Measurements from ENCODE around the gene SHISAL1. TPM values are rescaled to one million over a fixed set of nuclear protein-coding genes. Genes with fewer than 3 reads are reported as not detected.
"Not testable (repeated sequence)": the region's sequence is repeated elsewhere in the genome, so short reads cannot be mapped to it uniquely, and the experiment has no call there.

The SHISAL1 gene
- total RNA-seq, 1 experiment from 2014 or later, result 2.9 TPM

- H3K56ac ChIP-seq (ENCODE audit: insufficient read length, low read depth, low read length), result no peak overlapping the region
- H3K27ac ChIP-seq (ENCODE audit: insufficient read length, low read depth, low read length), result no peak overlapping the region
- no peaks in the 10 kb centered on the region for H4K20me1 ChIP-seq (ENCODE audit: control insufficient read depth, insufficient read depth, insufficient read length)
- no peak overlapping the region for H3T11ph ChIP-seq (ENCODE audit: low read length)
- no peak overlapping the region; the same call in 1 of the 2 replicates for H3K14ac ChIP-seq (ENCODE audit: insufficient read depth, low read length)
- no peak overlapping the region for H3K4me2 ChIP-seq (ENCODE audit: insufficient read depth, insufficient read length, low read length)
- no peak overlapping the region for H2BK120ac ChIP-seq (ENCODE audit: low read depth, low read length, poor library complexity, severe bottlenecking)
- WGBS (ENCODE audit: extremely low coverage, insufficient read length, low lambda C conversion rate), result no CpG with 5 or more reads among the region's 9 CpGs
- no peak overlapping the region for H4K8ac ChIP-seq (replicated peaks; ENCODE audit: insufficient read length, low read depth, low read length)
- Mint-ChIP-seq H3K27ac (peak overlapping the region in 1 of 3 experiments; percentile 42; a peak in 2 of 7 replicates), H3K36me3 (ENCODE audit: insufficient read depth in 1 of 3, low read depth in 3 of 3) (peaks cover 0 to 2% (median 0%) of the 10 kb centered on the region in 3 experiments; a peak in 1 of 7 replicates), H3K9me3 (peaks cover 0 to 3% of the 10 kb centered on the region in 2 experiments; a peak in 2 of 5 replicates), H3K27me3 (ENCODE audit: low read depth) (peaks cover 2% of the 10 kb centered on the region; the same call in 1 of the 2 replicates), H3K4me3 (no peak overlapping the region; a peak in 1 of 5 replicates), H3K4me1 (peaks cover 3 to 21% of the 10 kb centered on the region in 2 experiments)
- H3K9me3 ChIP-seq (ENCODE audit: control insufficient read depth, low read depth, low read length), result no peaks in the 10 kb centered on the region
- H2AK5ac ChIP-seq (ENCODE audit: insufficient read length, low read length), result no peak overlapping the region
- DNase-seq, result no peak
- H4K91ac ChIP-seq (ENCODE audit: insufficient read length, low read depth, low read length), result no peak overlapping the region
- H2BK12ac ChIP-seq (ENCODE audit: insufficient read length, low read depth, low read length), result no peak overlapping the region
- H2AFZ ChIP-seq (ENCODE audit: low read length), result no peak overlapping the region
- H2BK15ac ChIP-seq (ENCODE audit: low read depth, low read length), result no peak overlapping the region
- H3K4ac ChIP-seq (ENCODE audit: low read depth, low read length), result no peak overlapping the region
- no peaks in the 10 kb centered on the region for H3K23me2 ChIP-seq (ENCODE audit: insufficient read length, low read depth, low read length, poor library complexity, severe bottlenecking)
- no peaks in the 10 kb centered on the region for H3K79me1 ChIP-seq (ENCODE audit: insufficient read depth, low read depth, low read length, poor library complexity, severe bottlenecking)
- no peak overlapping the region for H4K5ac ChIP-seq (ENCODE audit: insufficient read length, low read depth, low read length)
- no peak overlapping the region for H3K9ac ChIP-seq (ENCODE audit: extremely low read depth, insufficient read length, low read length)
- no peak overlapping the region for H2BK5ac ChIP-seq (ENCODE audit: insufficient read length, low read length)
- H3K27me3 ChIP-seq (ENCODE audit: insufficient read depth, low read length), result no peaks in the 10 kb centered on the region
- no peak for TF ChIP-seq CTCF (conservative IDR thresholded peaks at IDR 0.05)
- H3K4me1 ChIP-seq (ENCODE audit: insufficient read depth, low read length), result no peaks in the 10 kb centered on the region
- no peak overlapping the region for H3K23ac ChIP-seq (ENCODE audit: insufficient read length, low read depth, low read length)
- no peak overlapping the region for H3K18ac ChIP-seq (ENCODE audit: insufficient read length, low read depth, low read length)
- no peaks in the 10 kb centered on the region for H3K79me2 ChIP-seq (ENCODE audit: insufficient read depth, low read length)
- no peak overlapping the region for H2BK20ac ChIP-seq (ENCODE audit: low read depth, low read length, poor library complexity, severe bottlenecking)
Observed at GRCh38 chr22:44304354-44304753, 8.4 kb downstream of the SHISAL1 start.

GRCh38 chr22:44302363-44302762 lies 10.4 kb downstream of the SHISAL1 start:
- H3K23me2 ChIP-seq (ENCODE audit: insufficient read length, low read depth, low read length, poor library complexity, severe bottlenecking); H2BK15ac ChIP-seq (ENCODE audit: low read depth, low read length); H3K4ac ChIP-seq (ENCODE audit: low read depth, low read length); H3K4me3 Mint-ChIP-seq; DNase-seq; H3K79me2 ChIP-seq (ENCODE audit: insufficient read depth, low read length); H4K8ac ChIP-seq (replicated peaks; ENCODE audit: insufficient read length, low read depth, low read length); H3K36me3 Mint-ChIP-seq (ENCODE audit: insufficient read depth in 1 of 3, low read depth in 3 of 3); H3K27me3 ChIP-seq (ENCODE audit: insufficient read depth, low read length); H3K23ac ChIP-seq (ENCODE audit: insufficient read length, low read depth, low read length); H3K9ac ChIP-seq (ENCODE audit: extremely low read depth, insufficient read length, low read length); H4K5ac ChIP-seq (ENCODE audit: insufficient read length, low read depth, low read length); H3K9me3 ChIP-seq (ENCODE audit: control insufficient read depth, low read depth, low read length); H3T11ph ChIP-seq (ENCODE audit: low read length); H3K4me2 ChIP-seq (ENCODE audit: insufficient read depth, insufficient read length, low read length); H3K27ac ChIP-seq (ENCODE audit: insufficient read length, low read depth, low read length); H2BK20ac ChIP-seq (ENCODE audit: low read depth, low read length, poor library complexity, severe bottlenecking); H2AK5ac ChIP-seq (ENCODE audit: insufficient read length, low read length); H3K4me1 ChIP-seq (ENCODE audit: insufficient read depth, low read length); H3K27me3 Mint-ChIP-seq (ENCODE audit: low read depth); H4K20me1 ChIP-seq (ENCODE audit: control insufficient read depth, insufficient read depth, insufficient read length); H2AFZ ChIP-seq (ENCODE audit: low read length); H3K27ac Mint-ChIP-seq; H3K79me1 ChIP-seq (ENCODE audit: insufficient read depth, low read depth, low read length, poor library complexity, severe bottlenecking); H3K56ac ChIP-seq (ENCODE audit: insufficient read length, low read depth, low read length); H2BK12ac ChIP-seq (ENCODE audit: insufficient read length, low read depth, low read length); H2BK120ac ChIP-seq (ENCODE audit: low read depth, low read length, poor library complexity, severe bottlenecking); H3K18ac ChIP-seq (ENCODE audit: insufficient read length, low read depth, low read length); H3K9me3 Mint-ChIP-seq; H2BK5ac ChIP-seq (ENCODE audit: insufficient read length, low read length); H4K91ac ChIP-seq (ENCODE audit: insufficient read length, low read depth, low read length); H3K14ac ChIP-seq (ENCODE audit: insufficient read depth, low read length): not testable (repeated sequence)
- H3K4me1 Mint-ChIP-seq, result peaks cover 3 to 23% of the 10 kb centered on the region in 2 experiments
- no CpG with 5 or more reads among the region's 10 CpGs for WGBS (ENCODE audit: extremely low coverage, insufficient read length, low lambda C conversion rate)
